GM19452 (cell line): Measurements from ENCODE around the gene WDR1.

ENCODE experiments used
- ATAC-seq: cut with Tn5 transposase; IDR thresholded peaks from one replicate; pipeline ENCODE4 v1.9.1; 2021; ENCODE audit not compliant: unreplicated experiment

WDR1 gene

DNA sequence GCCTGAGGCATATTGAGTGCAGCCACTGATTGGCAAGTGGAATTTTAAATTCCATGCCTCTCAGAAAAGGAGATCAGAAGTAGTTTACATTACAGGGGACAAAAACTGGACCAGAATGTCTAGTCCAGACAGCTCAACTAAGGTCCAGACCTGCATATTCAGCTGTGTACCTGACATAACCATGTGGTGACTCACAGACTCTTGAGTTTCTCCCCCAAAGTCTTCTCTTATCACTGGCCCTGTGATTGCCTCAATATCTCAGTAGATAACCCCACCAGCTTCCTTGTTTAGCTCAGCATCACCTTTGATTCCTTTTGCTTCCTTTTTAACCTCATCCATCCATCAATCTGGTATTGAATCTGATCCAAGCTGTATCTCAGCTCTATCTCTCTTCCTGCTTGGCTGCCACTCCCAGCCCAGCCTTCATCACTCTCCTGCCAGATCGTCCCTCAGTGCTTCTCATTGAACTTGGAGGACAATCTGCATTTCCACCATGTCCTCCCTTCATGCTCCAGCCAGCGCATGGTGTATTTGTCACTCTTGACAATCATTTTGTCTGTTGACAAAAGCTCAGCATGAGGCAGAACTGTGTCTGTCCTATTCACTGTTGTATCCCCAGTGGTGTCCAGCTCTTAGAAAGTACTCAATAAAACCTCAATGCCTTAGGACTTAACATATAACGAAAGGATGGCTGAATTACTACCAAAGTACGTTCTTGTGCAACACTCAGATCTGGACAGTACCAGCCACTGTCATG lies 67.5 kb downstream of the WDR1 start:
- ATAC-seq = no peak

- no peak for ATAC-seq
These were observed 68.6 kb downstream of the WDR1 start for GRCh38 chr4:10047967-10048366.

DNA sequence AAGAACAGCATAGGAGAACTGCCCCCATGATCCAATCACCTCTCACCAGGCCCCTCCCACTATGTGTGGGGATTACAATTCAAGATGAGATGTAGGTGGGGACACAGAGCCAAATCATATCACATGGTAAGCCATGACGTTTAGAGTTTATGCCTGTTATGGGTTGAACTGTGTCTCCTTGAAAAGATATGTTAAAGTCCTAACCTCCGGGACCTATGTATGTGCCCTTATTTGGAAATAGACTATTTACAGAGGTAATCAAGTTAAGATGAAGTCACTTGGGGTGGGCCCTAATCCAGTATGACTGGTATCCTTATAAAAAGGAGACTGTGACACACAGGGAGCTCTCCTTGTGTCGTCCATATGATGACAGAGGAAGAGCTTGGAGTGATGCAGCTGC lies 70.1 kb downstream of the WDR1 start:
- no peak for ATAC-seq

DNA sequence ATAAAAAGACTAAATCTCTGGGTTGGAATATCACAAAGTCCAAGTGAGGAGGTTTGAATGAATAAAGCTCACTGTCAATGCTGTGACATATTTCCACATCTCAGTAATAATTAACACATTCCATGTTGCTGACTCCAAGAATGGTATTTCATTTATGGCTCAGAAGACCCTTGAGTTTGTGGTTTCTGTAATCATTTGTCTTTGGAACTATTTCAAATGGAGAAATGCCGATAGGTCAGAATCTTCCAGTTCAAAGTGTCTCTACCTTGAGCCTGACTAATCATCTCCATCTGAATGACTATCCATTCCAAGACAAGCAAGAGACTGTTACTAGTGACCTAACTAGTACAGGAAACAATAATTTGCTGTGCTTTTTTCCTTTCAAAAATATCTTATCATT lies 71.1 kb downstream of the WDR1 start:
- no peak for ATAC-seq

DNA sequence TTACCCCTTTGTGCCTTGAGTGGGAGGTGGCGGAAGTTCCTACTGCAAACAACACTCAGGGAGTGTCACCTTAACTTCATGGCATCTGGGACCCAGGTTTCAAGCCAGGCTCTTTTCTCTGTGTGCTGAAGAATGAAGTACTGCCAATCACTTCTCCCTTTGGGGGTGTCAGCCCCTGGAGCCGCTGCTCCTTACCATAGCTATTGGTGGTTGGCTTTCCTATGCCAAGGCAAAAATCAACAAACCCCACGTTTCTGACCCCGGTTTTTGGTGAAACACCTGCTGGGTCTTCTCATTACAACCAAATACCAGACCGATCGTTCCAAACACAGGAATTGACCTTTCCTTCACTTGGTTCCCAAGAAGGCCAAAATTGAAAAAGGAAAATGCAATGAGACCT lies 75.6 kb downstream of the WDR1 start:
- ATAC-seq = no peak

DNA sequence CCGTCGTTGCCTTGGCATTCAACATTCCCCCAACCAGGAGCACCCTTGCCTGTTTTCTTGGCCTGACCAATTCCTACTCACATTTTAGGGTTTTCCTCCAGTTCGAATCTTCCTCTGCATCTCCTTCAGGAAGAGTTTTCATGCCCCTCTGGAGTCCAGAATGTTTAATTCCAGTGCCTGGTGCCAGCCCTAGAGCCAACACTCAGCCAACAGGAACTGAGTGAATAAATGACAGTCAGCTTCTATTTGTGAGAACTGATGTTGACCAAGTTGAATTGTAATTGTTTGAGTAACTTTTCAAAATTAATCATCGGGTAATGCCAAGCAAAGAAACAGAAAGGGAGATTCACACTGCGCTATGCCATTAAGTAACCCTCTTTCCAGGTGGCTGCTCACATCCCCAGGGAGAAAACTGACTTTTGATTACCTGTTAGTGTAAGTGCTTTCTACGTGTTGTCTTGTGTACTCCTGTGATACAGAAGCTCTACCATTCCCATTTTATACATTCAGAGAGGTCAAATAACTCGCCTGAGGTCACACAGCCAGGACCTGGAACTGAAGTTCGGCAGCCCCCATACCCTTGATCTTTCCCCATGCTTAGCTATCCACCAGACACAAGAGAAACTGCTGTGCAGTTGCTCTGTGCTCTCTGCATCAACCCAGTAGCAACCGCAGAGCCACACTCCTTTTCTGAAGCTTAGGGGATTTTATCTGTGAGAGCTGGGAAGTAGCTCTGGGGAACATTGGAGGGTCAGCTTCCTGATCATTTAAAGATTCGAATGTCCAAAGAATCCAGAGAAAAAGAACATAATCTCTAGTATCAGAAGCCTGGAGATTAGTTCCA lies 76.3 kb downstream of the WDR1 start:
- ATAC-seq = no peak

GRCh38 chr4:10036807-10037342 lies 79.7 kb downstream of the WDR1 start:
- no peak for ATAC-seq

- ATAC-seq = no peak
These were observed 81.5 kb downstream of the WDR1 start for GRCh38 chr4:10035130-10035529.

DNA sequence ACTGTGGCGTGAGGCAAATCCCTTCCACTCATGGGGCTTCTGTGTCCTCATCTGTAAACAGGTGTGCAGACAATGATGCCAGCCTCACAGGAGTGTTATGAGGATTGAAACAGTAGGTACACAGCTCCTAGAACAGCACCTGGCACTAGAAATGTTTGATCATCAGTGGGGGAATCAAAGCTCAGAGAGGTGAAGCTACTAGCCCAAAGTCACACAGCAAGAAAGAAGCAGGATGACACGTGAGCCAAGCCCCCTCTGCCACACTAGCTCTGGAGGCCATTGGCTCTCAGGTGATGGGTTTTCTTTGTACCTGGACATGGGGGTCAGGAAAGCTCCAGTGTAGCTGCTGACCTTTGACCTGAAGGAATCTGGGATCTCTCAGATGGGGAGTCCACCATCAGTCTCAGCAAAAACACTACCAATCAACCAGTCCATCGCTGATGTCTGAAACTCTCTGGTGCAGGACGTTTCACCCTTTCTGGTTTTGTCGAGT lies 81.9 kb downstream of the WDR1 start:
- ATAC-seq = no peak

- no peak for ATAC-seq
These were observed 82.5 kb downstream of the WDR1 start for GRCh38 chr4:10034136-10034535.

DNA sequence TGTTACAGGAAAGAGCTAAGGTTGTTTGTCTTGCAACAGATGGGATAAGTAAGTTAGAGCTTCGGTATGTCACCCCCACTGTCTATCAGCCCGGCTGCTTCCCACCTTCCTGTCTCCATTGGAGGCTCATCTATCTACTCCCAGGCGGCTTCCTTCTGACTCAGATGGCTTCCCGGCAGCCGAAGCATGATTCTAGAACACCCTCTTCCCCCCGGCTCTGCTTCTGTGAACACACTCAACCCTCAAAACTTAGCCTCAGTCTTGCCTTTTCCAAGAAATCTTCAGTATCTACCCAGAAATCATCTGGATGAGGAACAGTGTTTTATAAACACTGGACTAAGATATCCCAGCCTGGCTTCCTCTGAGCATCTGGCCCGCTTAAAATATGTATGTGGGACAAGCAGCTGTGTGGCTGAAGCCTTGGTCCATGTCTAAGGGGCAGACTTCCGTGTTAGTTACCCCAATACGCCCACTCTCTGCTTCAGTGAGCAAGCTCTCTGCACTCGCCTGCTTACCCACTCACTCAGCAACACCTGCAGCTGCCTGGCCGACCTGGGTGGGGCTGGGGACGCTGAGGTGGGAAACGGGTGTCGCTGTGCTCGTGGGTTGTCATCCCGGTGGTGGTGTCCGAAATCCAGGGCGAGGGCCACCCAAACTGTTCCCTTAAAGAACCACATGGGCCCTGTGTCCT lies 83.3 kb downstream of the WDR1 start:
- ATAC-seq = no peak

DNA sequence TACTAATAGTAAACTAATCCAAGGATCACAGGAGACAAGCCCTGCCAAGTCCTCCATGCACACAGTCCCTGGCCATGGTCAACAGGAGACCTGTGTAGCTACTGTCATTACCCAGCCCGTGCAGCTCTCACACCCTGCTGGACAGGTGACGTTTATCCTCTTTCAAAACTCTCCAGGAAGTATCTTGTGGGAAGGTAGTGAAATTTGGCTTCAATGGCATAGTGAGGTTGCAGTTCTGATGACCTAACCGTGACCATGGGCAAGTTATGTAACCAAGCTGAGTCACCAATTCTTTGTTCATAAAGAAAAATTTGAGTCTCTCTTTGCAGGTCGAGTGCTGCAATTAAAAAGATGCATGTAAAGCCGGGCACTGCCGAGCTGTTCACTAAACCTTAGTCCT lies 84.0 kb downstream of the WDR1 start:
- ATAC-seq = no peak

- ATAC-seq = no peak
These were observed 84.7 kb downstream of the WDR1 start for GRCh38 chr4:10031668-10032590.

- ATAC-seq = no peak
These were observed 85.5 kb downstream of the WDR1 start for GRCh38 chr4:10030972-10031667.

GRCh38 chr4:10029403-10029802 lies 87.2 kb downstream of the WDR1 start:
- no peak for ATAC-seq

DNA sequence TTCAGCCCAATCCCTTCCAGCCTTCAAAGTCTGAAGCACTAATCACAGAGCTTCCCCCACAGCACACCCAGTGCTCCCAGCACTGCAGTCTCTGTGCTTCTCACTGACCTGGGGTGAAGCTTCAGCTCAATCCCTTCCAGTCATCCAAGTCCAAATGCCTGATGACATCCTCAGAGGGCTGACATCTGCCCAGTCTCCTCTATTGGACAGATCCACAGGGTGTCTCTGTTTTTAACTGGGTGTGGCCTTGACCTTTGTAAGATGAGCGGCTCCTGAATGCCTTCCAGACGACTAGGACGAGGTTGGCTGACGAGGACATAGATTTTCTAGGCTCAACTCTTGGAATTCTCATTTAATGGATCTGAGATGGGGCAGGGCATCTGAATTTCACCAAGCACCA lies 87.7 kb downstream of the WDR1 start:
- no peak for ATAC-seq

DNA sequence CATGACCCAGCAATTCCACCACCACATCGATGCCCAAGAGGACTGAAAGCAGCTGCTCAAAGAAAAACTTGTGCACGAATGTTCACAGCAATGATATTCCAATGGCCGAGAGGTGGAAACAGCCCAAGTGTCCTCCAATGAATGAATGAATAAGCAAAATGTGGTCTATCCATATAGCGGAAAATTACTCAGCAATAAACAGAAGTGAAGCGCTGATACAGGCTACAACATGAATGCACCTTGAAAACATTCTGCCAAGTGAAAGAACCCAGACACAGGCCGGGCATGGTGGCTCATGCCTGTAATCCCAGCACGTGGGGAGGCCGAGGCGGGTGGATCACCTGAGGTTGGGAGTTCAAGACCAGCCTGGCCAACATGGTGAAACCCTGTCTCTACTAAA lies 90.1 kb downstream of the WDR1 start:
- ATAC-seq = no peak

- no peak for ATAC-seq
These were observed 91.3 kb downstream of the WDR1 start for GRCh38 chr4:10025230-10025806.
